HepG2 (cell line): ENCODE data around the gene CDK13. TPM values are rescaled to one million over a fixed set of nuclear protein-coding genes. Genes with fewer than 3 reads are reported as not detected.

Experiments
- E2F2 ChIP-seq: sonication (generic); formaldehyde crosslinking; IDR thresholded peaks from 2 replicates; pipeline ENCODE4 v1.4.0; 2020; ENCODE audit warnings: missing genetic modification reagents, borderline replicate concordance
- ELF3 ChIP-seq: IDR thresholded peaks from 2 replicates; pipeline ENCODE4 v1.6.1; 2016; ENCODE audit warnings: missing genetic modification reagents, missing compliant biosample characterization
- ETV6 ChIP-seq: sonication (generic); formaldehyde crosslinking; conservative IDR thresholded peaks from 2 replicates; pipeline ENCODE4 v1.4.0; 2020; ENCODE audit warnings: missing genetic modification reagents
- EZH2 ChIP-seq: conservative IDR thresholded peaks from 2 replicates; pipeline ENCODE4 v1.6.1; 2012; ENCODE audit warnings: mild to moderate bottlenecking, low read depth, low read length, moderate library complexity
- FOXP4 ChIP-seq: sonication (generic); formaldehyde crosslinking; IDR thresholded peaks from 2 replicates; pipeline ENCODE4 v1.4.0; 2020; ENCODE audit warnings: missing genetic modification reagents
- GPN1 ChIP-seq: sonication (generic); formaldehyde crosslinking; IDR thresholded peaks from 2 replicates; pipeline ENCODE4 v1.5.1; 2020; ENCODE audit warnings: missing genetic modification reagents, borderline replicate concordance
- HIC2 ChIP-seq: sonication (generic); formaldehyde crosslinking; IDR thresholded peaks from 2 replicates; pipeline ENCODE4 v1.9.0; 2022; ENCODE audit warnings: low read depth, missing genetic modification reagents
- HMGA1 ChIP-seq: sonication (generic); formaldehyde crosslinking; conservative IDR thresholded peaks from 2 replicates; pipeline ENCODE4 v1.4.0; 2020; ENCODE audit warnings: missing genetic modification reagents
- JUN ChIP-seq: sonication (generic); formaldehyde crosslinking; IDR thresholded peaks from 2 replicates; pipeline ENCODE4 v1.4.0; 2020; ENCODE audit warnings: mild to moderate bottlenecking, missing genetic modification reagents
- NFRKB ChIP-seq: fragments of 450-650 bp; IDR thresholded peaks from 2 replicates; pipeline ENCODE4 v1.6.1; 2017
- PCBP2 ChIP-seq: fragments of 200-400 bp; formaldehyde crosslinking; optimal IDR thresholded peaks from 2 replicates; pipeline ENCODE3; 2018; ENCODE audit warnings: low read length, low read depth; ENCODE audit not compliant: poor library complexity, severe bottlenecking
- SOX6 ChIP-seq, 2 experiments: fragments of 450-650 bp in 1 of 2; sonication (generic) in 1 of 2; formaldehyde crosslinking in 1 of 2; IDR thresholded peaks; 2 replicates each; pipeline versions ENCODE4 v1.4.0 to v1.6.1; 2017 to 2020; ENCODE audit warnings: antibody characterized with exemption in 1 of 2, mild to moderate bottlenecking in 1 of 2, missing genetic modification reagents in 1 of 2
- STAG1 ChIP-seq: sonication (generic); formaldehyde crosslinking; IDR thresholded peaks from 2 replicates; pipeline ENCODE4 v1.4.0; 2020; ENCODE audit warnings: missing genetic modification reagents
- TFDP1 ChIP-seq: IDR thresholded peaks from 2 replicates; pipeline ENCODE4 v1.6.1; 2016; ENCODE audit warnings: missing compliant biosample characterization, missing genetic modification reagents, borderline replicate concordance
- WIZ ChIP-seq: sonication (generic); formaldehyde crosslinking; IDR thresholded peaks from 2 replicates; pipeline ENCODE4 v1.5.1; 2020; ENCODE audit warnings: mild to moderate bottlenecking, missing genetic modification reagents
- ZBTB21 ChIP-seq: sonication (generic); formaldehyde crosslinking; IDR thresholded peaks from 2 replicates; pipeline ENCODE4 v1.4.0; 2020; ENCODE audit warnings: missing genetic modification reagents
- ZBTB43 ChIP-seq: sonication (generic); formaldehyde crosslinking; conservative IDR thresholded peaks from 2 replicates; pipeline ENCODE4 v1.4.0; 2020; ENCODE audit warnings: missing genetic modification reagents
- ZFP36L1 ChIP-seq: sonication (generic); formaldehyde crosslinking; IDR thresholded peaks from 2 replicates; pipeline ENCODE4 v1.8.0; 2022; ENCODE audit warnings: mild to moderate bottlenecking, missing genetic modification reagents, moderate library complexity
- ZNF3 ChIP-seq: IDR thresholded peaks from 2 replicates; pipeline ENCODE4 v1.7.0; 2017; ENCODE audit warnings: inconsistent platforms
- ZNF550 ChIP-seq: sonication (generic); formaldehyde crosslinking; IDR thresholded peaks from 2 replicates; pipeline ENCODE4 v1.4.0; 2020; ENCODE audit warnings: mild to moderate bottlenecking, missing genetic modification reagents, borderline replicate concordance
- ZNF552 ChIP-seq: sonication (generic); formaldehyde crosslinking; IDR thresholded peaks from 2 replicates; pipeline ENCODE4 v1.9.0; 2022; ENCODE audit warnings: missing genetic modification reagents, mild to moderate bottlenecking, borderline replicate concordance
- ZNF792 ChIP-seq: IDR thresholded peaks from 2 replicates; pipeline ENCODE4 v1.6.1; 2016
- polyA plus RNA-seq, 8 experiments: library from polyadenylated mRNA; depleted of rRNA in 3 of 8; stranded (reverse) in 7 of 8; unstranded in 1 of 8; fragments of >200 nt; fragmentation: Illumina TruSeq in 4 of 8; extraction: Trizol in 4 of 8; gene quantifications; 2 replicates each; pipeline versions ENCODE4 v1.2.1 to v1.2.3, GENCODE V29; 2011 to 2016; ENCODE audit warnings: low read depth in 4 of 8, missing spikeins in 1 of 8, mixed read lengths in 1 of 8; ENCODE audit not compliant: insufficient read depth in 1 of 8
- total RNA-seq, 5 experiments: library from RNA; depleted of rRNA; stranded (reverse); fragments of >200 nt; fragmentation: Illumina TruSeq; extraction: Trizol; gene quantifications; 2 replicates each; pipeline ENCODE4 v1.2.3, GENCODE V29; 2016; ENCODE audit warnings: low read depth in 1 of 5

The CDK13 gene
- total and polyA plus RNA-seq, 2 of the 13 experiments (the other 11 are each of a cell fraction or from before 2014, with no cell fraction given): 21.0 to 40.9 TPM

DNA sequence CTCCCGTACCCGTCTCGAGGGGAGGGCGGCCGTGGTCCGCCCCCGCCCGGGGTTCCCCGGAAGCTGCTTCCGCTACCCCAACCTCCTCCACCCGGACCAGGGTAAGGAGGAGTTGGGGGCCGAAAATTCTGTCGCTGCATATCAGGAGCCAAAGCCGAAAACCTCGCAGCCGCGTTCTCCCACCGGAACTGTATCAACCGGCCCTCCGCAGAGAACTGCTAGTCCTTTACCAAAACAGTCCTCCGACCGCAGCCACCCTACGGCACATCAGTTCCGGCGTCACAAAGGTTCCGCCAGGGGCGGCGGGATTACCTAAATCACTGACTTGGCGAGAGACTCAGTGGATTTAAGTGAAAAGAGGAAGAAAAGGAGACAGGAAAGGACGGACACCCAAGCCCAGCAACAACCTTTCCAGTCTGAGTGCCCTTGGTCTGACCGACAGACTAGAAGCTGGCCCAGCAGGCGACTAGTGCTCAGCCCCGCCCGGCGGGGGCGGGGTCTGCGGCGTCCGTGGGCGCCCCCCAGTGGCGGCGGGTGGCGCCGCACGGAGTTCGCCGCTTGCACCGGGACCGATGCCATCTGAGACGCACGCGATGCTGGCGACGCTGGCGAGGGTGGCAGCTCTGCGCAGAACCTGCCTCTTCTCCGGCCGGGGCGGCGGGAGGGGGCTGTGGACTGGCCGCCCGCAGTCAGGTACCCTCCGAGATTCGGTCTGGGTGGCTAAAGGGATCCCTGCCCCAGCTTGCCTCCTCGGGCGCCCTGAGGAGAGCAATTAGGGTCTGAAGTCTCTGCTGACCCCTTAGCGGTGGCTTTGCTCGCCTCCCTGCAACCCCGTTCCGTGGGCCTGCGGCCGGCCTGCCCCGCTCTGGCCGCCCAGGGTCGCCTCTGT lies 184.6 kb downstream of the CDK13 start, which contains the start of the genes MPLKIP and SUGCT (continued):
- TF ChIP-seq FOXP4 (CRISPR knock-in tag): no peak
- no peak for TF ChIP-seq SOX6 (IDR thresholded peaks at IDR 0.05)
- TF ChIP-seq SOX6 (CRISPR knock-in tag; IDR thresholded peaks at IDR 0.05): peak; percentile 54
- peak; percentile 78 for TF ChIP-seq ZNF792
- TF ChIP-seq HIC2 (CRISPR knock-in tag): peak; percentile 90
- TF ChIP-seq ZNF3 (CRISPR knock-in tag): no peak
- peak; percentile 68; the same call in 1 of the 2 replicates for TF ChIP-seq TFDP1
- no peak for TF ChIP-seq PCBP2
- TF ChIP-seq STAG1 (CRISPR knock-in tag): peak; percentile 36
- peak; percentile 63 for TF ChIP-seq ZFP36L1 (CRISPR knock-in tag)
- TF ChIP-seq ZBTB43: peak; percentile 76; the same call in 1 of the 2 replicates
- no peak for TF ChIP-seq E2F2 (CRISPR knock-in tag)
- TF ChIP-seq EZH2: no peak
- TF ChIP-seq ETV6 (CRISPR knock-in tag): peak; percentile 86; the same call in 1 of the 2 replicates
- TF ChIP-seq ZBTB21 (CRISPR knock-in tag): no peak
- no peak for TF ChIP-seq ZNF552 (CRISPR knock-in tag)
- TF ChIP-seq HMGA1: no peak
- no peak for TF ChIP-seq GPN1 (CRISPR knock-in tag)
- TF ChIP-seq JUN (CRISPR knock-in tag): peak; percentile 37; the same call in 1 of the 2 replicates
- 0 out of 2 replicates have a peak, but pooled peaks have one; percentile 25 for TF ChIP-seq WIZ (CRISPR knock-in tag)
- no peak for TF ChIP-seq ELF3
- no peak for TF ChIP-seq NFRKB
- no peak for TF ChIP-seq ZNF550 (CRISPR knock-in tag)
